Stimulated activated CD4-positive, alpha-beta T cell treated with anti-CD3 and anti-CD28 coated beads, Interleukin-15, amount 100 ng/mL, for 1 hour (primary cell): ENCODE measurements around the gene CYP2A7.
"Not testable (repeated sequence)": the region's sequence is repeated elsewhere in the genome, so short reads cannot be mapped to it uniquely, and the experiment has no call there.

Experiments
- DNase-seq, 2 donors: peaks; one replicate each; pipeline ENCODE4 v3.0.0-alpha.2; 2020; ENCODE audit warnings: low read depth in 1 of 2, low spot score in 1 of 2

The CYP2A7 gene

GRCh38 chr19:40882062-40882461 lies at the start of gene CYP2A7:
Gene CYP2A7 (minus strand): TSS chr19:40882231. CDS start chr19:40882210, 21 bp downstream.
- not testable (repeated sequence) for DNase-seq

DNA sequence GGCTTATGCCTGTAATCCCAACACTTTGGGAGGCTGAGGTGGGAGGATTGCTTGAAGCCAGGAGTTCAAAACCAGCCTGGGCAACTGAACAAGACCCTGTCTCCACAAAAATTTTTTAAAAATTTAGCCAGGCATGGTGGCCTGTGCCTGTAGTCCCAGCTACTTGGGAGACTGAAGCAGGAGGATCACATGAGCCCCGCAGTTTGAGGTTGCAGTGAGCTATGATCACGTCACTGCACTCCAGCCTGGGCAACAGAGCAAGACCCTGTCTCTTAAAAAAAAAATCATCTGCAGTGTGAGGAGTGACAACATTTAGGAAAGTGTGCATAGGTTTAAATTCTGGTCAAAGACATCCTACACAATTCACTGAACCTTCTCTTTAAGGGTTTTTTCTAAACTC lies 48.8 kb upstream of the CYP2A7 start:
- DNase-seq: not testable (repeated sequence)

DNA sequence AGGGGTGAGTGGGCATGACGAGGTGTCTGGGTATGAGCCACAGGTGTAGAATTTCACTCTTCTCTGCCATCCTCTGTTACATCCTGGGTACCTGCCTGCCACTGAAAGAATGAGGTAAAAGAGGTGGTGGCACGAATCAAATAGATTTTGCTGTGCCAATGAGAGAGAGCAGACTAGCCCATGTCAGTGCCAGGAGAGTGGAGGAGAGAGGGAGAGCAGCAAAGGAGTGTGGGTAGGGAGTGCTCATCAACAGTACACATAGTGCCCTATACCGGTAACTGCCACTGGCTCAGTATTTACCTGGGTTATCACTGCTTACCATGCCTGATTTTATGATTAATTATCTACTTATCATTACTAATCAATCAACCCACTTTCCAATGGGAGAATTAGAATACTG lies 47.9 kb upstream of the CYP2A7 start:
- DNase-seq: not testable (repeated sequence)

DNA sequence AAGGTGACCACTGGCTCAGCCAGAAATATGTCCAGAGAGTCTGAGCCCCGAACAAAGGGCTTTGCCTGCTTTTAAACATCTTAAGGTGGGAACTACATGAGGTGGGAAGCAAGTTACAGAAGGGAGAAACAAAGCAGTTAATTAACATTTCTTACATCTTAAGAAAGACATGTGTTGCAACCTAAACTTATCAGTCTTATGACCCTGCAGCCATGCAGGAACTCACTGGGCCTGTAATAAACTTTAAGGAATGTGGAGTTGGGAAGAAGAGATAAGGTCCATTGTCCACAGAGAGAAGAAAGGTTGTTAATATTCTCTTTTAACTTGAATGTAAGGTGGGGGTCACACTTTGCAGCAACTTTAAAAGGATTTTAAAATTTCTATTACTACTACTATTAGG lies 46.8 kb upstream of the CYP2A7 start:
- DNase-seq: no peak

GRCh38 chr19:40927567-40927966 lies 45.5 kb upstream of the CYP2A7 start:
- no peak for DNase-seq

GRCh38 chr19:40926276-40926675 lies 44.2 kb upstream of the CYP2A7 start:
- DNase-seq: not testable (repeated sequence)

GRCh38 chr19:40923934-40924391 lies 41.9 kb upstream of the CYP2A7 start:
- no peak for DNase-seq

DNA sequence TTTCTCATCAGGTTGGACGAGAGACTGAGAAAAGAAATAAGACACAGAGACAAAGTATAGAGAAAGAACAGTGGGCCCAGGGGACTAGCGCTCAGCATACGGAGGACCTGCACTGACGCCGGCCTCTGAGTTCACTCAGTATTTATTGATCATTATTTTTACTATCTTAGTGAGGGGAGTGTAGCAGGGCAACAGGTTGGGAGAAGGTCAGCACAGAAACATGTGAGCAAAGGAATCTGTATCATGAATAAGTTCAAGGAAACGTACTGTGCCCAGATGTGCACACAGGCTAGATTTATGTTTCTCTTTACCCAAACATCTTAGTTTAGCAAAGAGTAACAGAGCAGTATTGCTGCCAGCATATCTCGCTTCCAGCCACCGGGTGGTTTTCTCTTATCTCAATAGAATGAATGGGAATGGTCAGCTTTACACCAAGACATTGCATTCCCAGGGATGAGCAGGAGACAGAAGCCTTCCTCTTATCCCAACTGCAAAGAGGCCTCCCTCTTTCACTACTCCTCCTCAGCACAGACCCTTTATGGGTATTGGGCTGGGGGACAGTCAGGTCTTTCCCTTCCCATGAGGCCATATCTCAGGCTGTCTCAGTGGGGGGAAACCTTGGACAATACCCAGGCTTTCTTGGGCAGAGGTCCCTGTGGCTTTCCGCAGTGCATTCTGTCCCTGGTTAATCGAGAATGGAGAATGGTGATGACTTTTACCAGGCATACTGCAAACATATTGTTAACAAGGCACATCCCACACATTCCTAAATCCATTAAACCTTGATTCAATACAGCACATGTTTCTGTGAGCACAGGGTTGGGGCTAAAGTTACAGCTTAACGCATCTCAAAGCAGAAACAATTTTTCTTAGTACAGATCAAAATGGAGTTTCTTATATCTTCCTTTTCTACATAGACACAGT lies 40.5 kb upstream of the CYP2A7 start:
- not testable (repeated sequence) for DNase-seq

DNA sequence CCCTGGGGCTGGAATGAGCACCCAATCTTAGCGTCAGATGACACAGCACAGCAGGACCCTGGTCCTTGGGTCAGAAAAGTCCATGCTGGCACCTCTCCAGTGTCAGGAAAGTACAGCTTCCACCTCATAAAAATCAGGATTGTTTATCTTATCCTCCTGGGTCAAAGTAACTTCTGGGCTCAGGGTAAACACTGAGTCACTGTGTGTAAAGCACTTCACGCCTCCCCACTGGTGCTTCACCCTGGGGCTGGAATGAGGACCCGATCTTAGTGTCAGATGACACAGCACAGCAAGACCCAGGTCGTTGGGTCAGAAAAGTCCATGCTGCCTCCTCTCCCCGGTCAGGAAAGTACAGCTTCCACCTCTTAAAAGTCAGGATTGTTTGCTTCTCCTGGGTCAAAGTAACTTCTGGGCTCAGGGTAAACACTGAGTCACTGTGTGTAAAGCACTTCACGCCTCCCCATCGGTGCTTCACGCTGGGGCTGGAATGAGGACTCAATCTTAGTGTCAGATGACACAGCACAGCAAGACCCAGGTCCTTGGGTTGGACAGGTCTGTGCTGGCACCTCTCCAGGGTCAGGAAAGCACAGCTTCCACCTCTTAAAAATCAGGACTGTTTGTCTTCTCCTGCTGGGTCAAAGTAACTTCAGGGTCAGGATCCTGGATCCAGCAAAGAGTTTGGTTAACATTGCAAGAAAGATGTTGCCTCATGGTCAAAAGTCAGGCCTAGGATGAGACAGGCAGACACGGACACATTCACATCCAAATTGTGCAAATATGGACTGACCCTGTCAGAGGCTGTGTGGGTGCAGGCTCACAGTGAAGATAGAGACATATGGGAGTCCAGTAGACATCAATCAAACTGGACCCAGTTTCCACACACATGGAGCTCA lies 39.2 kb upstream of the CYP2A7 start:
- DNase-seq: no peak

DNA sequence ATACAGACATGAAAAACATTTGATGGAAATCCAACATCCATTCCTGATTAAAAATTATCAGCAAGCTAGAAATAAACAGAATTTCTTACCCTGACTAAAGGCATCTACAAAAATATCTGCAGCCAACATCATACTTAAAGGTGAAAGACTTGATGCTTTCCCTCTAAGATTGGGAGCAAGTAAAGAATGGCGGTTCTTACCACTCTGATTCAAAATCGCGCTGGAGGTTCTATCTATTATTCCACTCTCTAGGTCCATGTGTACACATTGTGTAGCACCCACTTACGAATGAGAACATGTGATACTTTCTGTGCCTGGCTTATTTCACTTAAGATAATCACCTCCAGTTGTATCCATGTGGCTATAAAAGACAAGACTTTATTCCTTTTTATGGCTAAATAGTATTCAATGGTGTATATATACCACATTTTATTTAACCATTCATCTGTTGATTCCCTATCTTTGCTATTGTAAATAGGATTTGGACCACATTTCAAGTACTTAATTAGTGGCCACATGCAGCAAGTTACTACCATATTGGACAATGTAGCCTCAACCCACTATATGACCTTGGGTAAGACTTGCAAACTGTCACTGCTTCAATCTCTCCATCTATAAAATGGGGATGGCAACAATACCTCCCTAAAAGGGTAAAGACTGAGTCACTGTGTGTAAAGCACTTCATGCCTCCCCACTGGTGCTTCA lies 38.4 kb upstream of the CYP2A7 start:
- no peak for DNase-seq

- not testable (repeated sequence) for DNase-seq
These were observed 37.7 kb upstream of the CYP2A7 start for GRCh38 chr19:40919530-40920299.

- DNase-seq: not testable (repeated sequence)
These were observed 36.3 kb upstream of the CYP2A7 start for GRCh38 chr19:40918303-40918702.

GRCh38 chr19:40908976-40909375 lies 26.9 kb upstream of the CYP2A7 start:
- peak in 1 of 2 donors; percentile 3 for DNase-seq

DNA sequence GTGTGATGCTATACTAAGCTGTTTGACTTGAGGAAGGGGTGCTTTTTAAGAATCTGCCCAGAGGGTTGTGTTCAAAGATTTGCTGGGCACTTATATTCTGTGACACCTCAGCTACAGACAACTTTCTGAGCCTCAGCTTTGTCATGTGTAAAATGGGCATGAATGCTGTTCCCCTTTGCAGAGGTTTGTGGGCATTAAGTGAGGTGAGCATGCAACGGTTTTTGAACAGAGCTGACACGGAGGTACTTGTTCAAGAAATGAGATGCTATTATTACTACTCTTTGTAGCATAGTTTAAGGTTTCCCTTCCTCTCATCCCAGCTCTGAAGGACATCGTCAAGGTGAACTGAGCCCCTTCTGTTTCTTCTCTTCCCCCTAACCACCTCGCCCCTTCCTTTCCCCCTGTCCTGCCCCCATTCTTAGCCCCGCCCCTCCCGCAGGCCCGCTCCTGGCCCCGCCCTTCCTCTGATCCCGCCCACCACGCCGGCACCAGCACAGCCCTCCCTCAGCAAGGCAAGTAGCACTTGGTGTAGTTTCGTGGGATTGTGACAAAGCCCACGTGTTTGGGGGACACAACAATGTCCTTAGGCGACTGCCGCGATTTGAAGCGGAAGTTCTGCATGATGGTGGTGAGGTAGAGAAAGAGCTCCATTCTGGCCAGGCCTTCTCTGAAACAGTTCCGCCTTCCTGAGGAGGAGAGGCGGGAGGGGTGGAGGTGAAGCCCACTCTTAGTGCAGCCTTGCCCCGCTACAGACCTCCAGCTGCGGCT lies 26.1 kb upstream of the CYP2A7 start:
- DNase-seq: peak; percentile 4 to 55

DNA sequence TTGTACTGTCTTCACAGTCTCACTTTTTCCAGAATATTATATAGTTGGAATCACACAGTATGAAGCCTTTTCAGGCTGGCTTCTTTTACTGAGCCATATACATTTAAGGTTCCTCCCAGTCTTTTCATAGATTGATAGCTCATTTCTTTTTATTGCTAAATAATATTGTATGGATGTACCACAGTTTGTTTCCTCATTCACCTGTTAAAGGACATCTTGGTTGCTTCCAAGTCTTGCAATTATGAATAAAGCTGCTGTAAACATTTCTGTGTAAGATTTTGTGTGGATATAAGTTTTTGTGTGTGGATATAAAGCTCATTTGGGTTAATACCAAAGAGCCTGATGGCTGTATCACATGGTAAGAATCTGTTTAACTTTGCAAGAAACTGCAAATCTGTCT lies 24.5 kb upstream of the CYP2A7 start:
- DNase-seq: no peak

DNA sequence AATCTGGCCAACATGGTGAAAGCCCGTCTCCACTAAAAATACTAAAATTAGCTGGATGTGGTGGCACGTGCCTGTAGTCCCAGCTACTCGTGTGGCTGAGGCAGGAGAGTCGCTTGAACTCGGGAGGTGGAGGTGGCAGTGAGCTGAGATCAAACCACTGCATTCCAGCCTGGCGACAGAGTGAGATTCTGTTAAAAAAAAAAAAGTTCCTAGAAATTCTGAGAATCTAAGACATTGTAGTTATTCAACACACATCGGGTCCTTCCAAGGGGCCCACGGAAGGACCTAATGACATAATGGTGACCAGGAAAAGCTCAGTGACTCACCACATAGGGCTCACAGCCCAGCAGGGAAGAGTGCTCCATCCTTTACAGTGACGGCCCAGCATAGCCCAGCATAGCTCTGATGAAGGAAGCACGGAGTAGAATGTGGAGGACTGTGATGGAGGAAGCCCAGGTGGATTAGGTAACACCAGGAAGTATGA lies 22.7 kb upstream of the CYP2A7 start:
- DNase-seq: not testable (repeated sequence)

DNA sequence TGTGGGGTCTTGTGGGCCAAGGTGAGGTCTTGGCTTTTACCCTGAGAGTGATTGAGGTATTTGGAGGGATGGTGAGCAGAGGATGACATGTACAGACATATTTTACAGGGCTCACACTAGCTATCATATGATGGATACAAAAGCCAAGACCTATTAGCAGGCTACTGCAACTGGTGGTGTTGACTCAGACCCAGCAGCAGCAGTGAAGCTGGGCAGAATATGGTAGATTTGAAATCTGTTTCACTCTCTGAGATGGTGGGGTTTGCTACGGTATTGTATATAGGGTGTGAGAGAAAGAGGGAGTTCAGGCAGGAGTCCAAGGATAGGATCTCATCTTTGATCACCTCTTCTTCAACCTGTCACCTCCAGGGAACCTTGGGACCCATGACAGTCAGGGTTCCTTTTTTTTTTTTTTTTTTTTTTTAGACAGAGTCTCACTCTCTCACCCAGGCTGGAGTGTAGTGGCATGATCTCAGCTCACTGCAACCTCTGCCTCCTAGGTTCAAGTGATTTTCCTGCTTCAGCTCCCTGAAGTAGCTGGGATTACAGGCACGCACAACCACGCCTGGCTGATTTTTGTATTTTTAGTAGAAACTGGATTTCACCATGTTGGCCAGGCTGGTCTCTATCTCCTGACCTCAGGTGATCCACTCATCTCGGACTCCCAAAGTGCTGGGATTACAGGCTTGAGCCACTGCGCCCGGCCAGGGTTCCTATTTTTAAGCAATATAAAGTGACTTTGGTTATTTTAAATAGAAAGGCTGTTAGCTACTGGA lies 20.1 kb upstream of the CYP2A7 start:
- DNase-seq: not testable (repeated sequence)

DNA sequence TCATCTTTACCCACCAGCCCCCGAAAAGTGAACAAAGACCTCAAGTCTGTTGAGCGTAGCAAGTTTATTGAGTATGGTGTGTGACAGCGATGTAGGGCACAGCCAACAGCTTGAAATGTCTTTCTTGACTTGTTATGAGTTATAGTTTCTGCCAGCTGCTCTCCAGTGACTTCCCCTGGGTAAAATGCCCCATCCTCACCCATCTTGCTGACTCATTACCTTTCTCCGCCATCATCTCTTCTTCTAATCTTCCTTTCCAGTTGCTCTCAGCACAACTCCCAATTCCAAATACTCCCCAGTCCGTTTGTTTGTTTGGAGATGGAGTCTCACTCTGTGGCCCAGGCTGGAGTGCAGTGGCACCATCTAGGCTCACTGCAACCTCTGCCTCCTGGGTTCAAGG lies 18.5 kb upstream of the CYP2A7 start:
- DNase-seq: not testable (repeated sequence)

- DNase-seq: not testable (repeated sequence)
These were observed 17.9 kb upstream of the CYP2A7 start for GRCh38 chr19:40899964-40900363.
